GM21786 (cell line): ENCODE results near the gene EMID1.

Experiments
- ATAC-seq: cut with Tn5 transposase; IDR thresholded peaks from one replicate; pipeline ENCODE4 v1.9.1; 2021; ENCODE audit not compliant: unreplicated experiment

EMID1 gene

DNA sequence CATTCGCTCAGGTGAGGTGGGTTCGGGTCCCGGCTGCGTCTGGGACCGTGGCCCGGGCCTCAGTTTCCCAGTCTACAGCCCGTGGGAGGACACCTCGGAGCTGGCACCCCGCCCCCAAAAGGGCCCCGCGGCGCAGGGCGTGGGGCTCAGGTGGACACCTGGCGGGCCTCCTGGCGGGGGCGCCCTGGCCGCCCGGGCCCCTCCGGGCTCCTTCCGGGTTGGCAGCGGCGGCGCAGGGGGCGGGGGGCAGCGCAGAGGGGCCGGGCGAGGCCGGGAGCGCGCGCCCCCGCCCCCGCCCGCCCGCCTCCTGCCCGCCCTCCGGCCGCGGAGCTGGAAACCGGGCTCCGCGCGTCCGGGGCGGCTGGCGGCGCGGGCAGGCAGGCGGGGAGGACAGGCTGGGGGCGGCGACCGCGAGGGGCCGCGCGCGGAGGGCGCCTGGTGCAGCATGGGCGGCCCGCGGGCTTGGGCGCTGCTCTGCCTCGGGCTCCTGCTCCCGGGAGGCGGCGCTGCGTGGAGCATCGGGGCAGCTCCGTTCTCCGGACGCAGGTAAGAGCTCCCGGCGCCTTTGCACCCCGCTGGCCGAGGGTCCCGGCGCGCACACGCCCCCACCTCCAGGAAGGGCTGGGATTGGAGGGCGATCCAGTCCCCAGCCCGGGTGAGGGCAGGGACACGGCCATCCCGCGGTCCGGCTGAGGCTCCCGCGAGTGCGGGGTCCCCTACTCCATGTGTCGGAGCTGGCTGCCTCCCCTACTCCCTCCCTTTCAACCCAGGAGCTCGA lies at the start of gene EMID1:
Gene EMID1, plus strand, starts transcription at position 303 of the 778 bp plus-strand sequence. Its CDS starts 143 bp downstream, at position 446.
- ATAC-seq: no peak

DNA sequence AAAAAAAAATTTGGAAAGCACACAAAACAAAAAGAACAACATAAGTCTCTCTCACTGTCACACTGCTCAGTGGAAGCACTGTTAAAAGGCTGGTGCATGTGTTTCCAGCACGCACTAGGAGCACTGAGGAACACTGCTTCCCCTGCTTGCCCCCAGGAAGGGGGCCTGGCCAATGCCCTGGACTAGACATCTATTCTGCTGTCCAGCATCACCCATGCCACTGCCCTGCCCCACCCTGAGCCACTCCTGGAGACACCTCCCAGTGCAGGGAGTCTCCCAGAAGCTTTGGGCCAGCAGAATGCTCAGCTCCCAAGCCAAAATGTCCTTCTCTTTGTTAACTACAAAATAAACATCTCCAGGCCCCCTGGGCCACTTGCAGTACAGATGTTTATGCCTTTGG lies 49.7 kb upstream of the EMID1 start:
- no peak for ATAC-seq

- no peak for ATAC-seq
Observed at GRCh38 chr22:29156507-29156906, 49.2 kb upstream of the EMID1 start.

DNA sequence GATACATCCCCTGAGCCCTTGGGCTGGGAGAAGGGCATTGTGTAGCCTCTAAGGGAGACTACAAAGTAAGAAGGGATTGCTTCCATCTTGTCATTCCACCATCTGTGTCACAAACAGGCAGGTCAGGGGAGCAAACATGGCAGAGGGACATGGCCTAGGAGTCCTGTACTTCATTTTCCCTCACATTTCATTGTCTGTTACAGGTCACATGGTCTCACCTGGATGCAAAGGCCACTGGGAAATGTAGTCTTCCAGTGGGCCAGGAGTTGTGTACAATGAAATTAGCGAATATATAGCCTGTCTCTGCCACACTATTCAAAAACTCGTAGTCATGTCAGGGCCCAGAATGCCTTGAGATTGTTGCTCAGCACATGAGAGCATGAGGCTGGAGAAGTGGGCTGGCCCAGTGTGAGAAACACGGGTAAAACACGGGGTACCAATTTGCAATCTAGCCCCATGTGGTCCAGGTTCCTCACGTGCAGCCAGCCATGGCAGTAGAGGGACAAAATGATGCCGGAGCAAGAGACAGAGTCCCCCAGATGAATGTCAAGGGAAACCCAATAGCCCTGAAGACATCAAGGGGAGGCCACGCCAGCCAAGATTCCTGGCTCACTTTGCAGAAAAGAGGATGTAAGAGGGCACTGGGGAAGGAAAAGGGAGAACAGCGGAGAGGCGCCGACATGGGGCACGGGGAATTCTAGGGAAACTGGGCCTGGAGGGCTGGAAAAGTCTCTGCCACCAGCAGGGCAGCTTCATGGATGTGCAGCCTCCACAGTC lies 47.7 kb upstream of the EMID1 start:
- no peak for ATAC-seq

- no peak for ATAC-seq
Observed at GRCh38 chr22:29158546-29158945, 47.1 kb upstream of the EMID1 start.

GRCh38 chr22:29163808-29164207 lies 41.9 kb upstream of the EMID1 start:
- no peak for ATAC-seq

- ATAC-seq: no peak
Observed at GRCh38 chr22:29165321-29166060, 40.2 kb upstream of the EMID1 start.

DNA sequence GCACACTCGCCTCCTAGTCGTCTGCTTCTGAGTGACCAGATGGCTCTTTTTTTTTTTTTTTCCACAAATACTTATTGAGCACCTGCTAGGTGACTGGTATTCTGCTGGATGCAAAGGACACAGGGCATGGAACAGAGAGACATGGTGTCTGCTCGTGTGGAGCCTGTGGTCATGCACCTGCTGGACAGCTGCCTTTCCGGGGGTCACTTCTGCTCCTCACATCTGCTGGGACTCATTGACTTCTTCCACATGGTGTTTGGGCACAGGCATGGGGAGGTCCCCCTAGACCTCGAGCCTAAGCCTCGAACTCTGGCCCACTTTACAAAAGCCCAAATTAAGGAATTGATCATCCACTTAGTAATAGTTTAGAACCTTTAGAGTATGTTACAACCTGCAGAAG lies 39.5 kb upstream of the EMID1 start:
- ATAC-seq: no peak

- peak; percentile 92 for ATAC-seq
Observed at GRCh38 chr22:29167032-29167911, 38.4 kb upstream of the EMID1 start.

DNA sequence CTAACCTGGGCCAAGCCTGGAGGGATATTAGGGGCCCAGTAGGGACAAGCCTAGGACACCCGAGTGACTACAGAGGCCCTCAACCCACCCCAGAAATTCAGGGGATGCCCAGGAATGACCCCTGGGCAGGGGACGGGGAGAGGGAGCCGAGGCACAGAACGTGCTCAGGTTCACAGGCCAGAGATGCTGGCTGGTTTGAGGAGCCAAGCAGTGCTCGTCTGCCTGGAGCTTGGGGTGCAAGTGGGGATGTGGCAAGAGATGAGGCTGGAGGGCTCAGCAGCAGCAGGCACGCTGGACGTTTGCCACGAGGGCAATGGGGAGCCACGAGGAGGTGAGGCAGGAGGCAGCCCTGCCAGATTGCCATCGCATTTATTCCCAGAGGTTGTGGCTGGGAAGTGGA lies 34.0 kb upstream of the EMID1 start:
- no peak for ATAC-seq

- no peak for ATAC-seq
Observed at GRCh38 chr22:29172216-29172615, 33.5 kb upstream of the EMID1 start.

DNA sequence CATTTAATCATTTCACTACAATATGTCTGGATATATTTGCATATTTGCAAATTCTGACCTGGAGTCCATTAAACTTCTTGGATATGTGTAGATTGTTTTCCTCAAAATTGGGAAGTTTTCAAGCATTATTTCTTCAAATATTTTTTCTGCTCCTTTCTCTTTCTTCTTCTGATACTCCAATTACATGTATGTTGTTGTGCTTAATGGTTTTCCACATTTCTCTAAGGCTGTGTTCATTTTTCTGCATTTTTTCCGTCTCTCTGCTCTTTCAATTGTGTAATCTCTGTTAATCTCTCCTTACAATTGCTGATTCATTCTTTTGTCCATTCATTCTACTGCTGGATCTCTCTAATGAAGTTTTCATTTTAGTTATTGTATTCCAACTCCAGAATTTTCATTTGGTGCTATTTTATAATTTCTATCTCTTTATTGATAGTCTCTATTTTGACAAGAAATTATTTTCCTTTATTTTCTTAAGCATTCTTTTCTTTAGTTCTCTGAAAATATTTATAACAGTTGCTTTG lies 30.3 kb upstream of the EMID1 start:
- ATAC-seq: no peak

DNA sequence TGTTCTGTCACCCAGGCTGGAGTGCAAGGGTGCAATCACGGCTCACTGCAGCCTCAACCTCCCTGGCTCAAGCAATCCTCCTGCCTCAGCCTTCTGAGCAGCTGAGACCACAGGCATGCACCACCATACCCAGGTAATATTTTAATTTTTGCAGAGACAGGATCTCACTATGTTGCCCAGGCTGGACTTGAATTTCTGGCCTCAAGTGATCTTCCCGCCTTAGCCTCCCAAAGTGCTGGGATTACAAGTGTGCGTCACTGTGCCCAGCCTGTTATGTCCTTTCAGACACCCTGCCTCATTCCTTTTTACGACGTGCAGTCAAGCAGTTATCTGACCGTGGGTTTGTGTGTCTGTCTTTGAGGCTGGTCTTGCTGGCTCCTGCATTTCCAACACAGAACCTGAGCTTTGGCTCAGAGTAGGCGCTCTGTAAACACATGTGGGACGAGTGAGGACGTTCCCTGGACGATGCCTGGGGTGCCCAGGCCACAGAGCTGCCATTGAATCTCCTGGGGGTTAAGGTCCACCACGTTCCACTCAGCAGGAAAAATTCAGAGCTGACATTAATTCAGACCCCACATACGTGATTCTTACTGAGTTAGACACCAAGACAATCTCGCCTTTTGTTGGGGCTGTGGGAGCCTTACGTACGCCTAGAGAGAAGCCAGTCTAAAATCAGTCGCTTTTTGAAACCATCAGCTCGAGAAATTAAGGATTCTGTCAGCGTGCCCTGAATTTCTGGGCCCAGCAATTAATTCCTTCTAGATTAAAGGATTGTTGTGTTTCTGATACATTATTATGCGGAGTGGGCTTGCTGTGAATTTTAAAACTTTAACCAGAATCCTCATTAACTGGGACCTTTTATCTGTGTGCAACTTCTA lies 21.5 kb upstream of the EMID1 start:
- ATAC-seq: no peak

- no peak for ATAC-seq
Observed at GRCh38 chr22:29184849-29185490, 20.7 kb upstream of the EMID1 start.

- ATAC-seq: no peak
Observed at GRCh38 chr22:29186302-29186701, 19.4 kb upstream of the EMID1 start.

DNA sequence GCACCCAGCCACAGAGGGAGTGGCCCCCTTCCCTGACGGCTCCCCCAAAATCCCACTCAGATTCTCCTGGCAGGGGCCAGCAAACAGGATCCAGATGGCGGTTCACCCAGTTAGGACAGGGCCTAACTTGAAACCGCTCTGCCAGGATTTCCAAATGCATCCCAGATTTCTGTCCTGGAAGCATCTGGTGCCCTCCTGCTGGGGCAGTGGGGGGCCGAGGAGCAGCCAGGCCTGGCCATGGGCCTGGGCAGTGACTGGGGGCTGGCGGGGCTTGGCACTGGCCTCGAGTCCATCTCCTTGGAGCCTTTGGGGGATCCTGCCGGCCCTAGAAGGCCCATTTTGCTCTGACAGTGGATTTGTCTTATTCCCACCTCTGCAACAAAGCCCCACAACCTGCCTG lies 17.9 kb upstream of the EMID1 start:
- no peak for ATAC-seq

DNA sequence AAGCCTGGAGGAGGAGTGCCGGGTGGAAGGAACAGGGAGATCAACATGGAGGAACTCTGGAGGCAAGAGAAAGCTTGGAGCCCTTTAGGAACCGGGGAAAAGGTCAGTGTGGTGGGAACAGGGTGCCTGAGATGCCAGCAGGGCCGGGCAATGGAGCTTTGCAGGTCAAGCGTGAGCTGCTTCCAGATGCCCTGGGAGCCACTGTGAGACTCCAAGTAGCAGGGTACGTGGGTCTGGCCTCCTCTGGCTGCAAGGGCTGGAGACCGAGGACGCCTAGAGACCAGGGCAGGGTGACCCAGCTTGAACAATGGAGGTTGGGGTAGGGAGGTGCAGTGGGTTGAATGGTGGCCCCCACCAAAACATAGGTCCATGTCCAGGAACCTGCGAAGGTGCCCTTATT lies 15.6 kb upstream of the EMID1 start:
- ATAC-seq: no peak

DNA sequence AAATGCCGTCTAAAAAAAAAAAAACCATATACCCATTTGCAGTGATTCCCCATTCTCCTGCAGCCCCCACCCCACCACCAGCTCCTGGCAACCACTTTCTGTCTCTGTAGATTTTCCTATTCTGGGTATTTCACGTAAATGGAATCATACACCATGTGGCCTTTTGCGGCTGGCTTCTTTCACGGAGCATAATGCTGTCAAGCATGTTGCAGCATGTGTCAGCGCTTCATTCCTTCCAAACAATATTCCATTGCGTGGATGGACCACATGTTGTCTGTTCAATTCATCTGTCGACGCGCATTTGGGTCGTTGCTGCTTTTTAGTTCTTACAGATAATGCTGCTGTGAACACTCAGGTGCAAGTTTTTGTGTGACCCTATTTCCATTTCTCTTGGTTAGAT lies 14.8 kb upstream of the EMID1 start:
- ATAC-seq: no peak

DNA sequence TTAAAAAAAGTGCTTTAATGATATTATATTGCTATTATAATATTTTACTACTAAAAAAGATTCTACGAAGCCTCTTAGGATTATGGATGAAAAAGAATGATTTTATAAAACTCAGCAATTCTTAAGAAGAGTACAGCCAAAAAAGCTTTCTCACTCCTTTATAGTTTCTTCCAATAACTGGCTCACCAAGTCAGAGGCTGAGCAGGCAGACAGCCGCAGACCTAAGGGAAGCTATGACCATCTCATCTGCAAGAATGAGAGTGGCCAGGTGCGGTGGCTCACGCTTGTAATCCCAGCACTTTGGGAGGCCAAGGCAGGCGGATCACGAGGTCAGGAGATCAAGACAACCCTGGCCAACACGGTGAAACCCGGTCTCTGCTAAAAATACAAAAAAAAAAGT lies 12.7 kb upstream of the EMID1 start:
- ATAC-seq: no peak
